Measurements from ENCODE around the gene PRRX2. TPM values are rescaled to one million over a fixed set of nuclear protein-coding genes. Genes with fewer than 3 reads are reported as not detected.

Gene PRRX2
- total and polyA plus RNA-seq, 2 of the 13 experiments (the other 11 are each of a cell fraction or from before 2014, with no cell fraction given), result 0.05 TPM; not detected in 1

GRCh38 chr9:129710169-129710453 lies 44.7 kb downstream of the PRRX2 start (continued):
- TF ChIP-seq ZHX2 (IDR thresholded peaks at IDR 0.05; ENCODE audit: low read depth) (no peak), ZHX2 (CRISPR knock-in tag; IDR thresholded peaks at IDR 0.05; ENCODE audit: borderline replicate concordance) (no peak), KLF12 (CRISPR knock-in tag; IDR thresholded peaks at IDR 0.05; ENCODE audit: borderline replicate concordance) (no peak), ZSCAN30 (CRISPR knock-in tag; IDR thresholded peaks at IDR 0.05) (no peak), ZNF225 (CRISPR knock-in tag; IDR thresholded peaks at IDR 0.05) (no peak), TEAD2 (CRISPR knock-in tag; IDR thresholded peaks at IDR 0.05) (no peak)

- Histone ChIP-seq H2AFZ (ENCODE audit: low read length) (no peak overlapping the region), H3K4me3 (replicated peaks in 1 of 3; ENCODE audit: insufficient read depth in 1 of 3, low read depth in 2 of 3, low read length in 3 of 3) (no peak overlapping the region), H3K4me1 (ENCODE audit: insufficient read depth, low read length) (no peaks in the 10 kb centered on the region), H3K27ac (ENCODE audit: extremely low read length, insufficient read depth, low read length) (no peak overlapping the region), H4K20me1 (ENCODE audit: insufficient read depth, low read length) (no peaks in the 10 kb centered on the region), H3K9me3 (ENCODE audit: low read length) (no peaks in the 10 kb centered on the region), H3K27me3 (ENCODE audit: control insufficient read depth in 1 of 2, insufficient read depth in 2 of 2, low read length in 2 of 2) (peaks cover 6 to 50% of the 10 kb centered on the region in 2 experiments; a peak in 4 of 5 replicates), H3K36me3 (replicated peaks in 1 of 2; ENCODE audit: control insufficient read depth in 1 of 2, insufficient read depth in 2 of 2, low read length in 2 of 2) (no peaks in the 10 kb centered on the region), H3K4me2 (ENCODE audit: low read depth, low read length) (no peak overlapping the region), H3K79me2 (ENCODE audit: insufficient read depth, low read length) (no peaks in the 10 kb centered on the region), H3K9ac (ENCODE audit: insufficient read depth, low read depth, low read length) (no peak overlapping the region)
- CTCF ChIA-PET (ENCODE audit: low intra/inter-chr PET ratio, low total read pairs), result no interaction called here
- no peak for ATAC-seq
- BruUV-seq (replicated peaks), result no TSS peak
- no peak for FAIRE-seq
- in situ Hi-C loops (cut with HindIII; ENCODE audit: extremely low pct_ligation_motif_present, low pct_unique_long_range_greater_than_20kb), result no loop called here
- WGBS (ENCODE audit: low lambda C conversion rate), result 42% methylated on average over 17 of the region's 26 CpGs
- intact Hi-C loops (cut with micrococcal nuclease; ENCODE audit: unreplicated experiment), result no loop called here
- POLR2A ChIA-PET, result no interaction called here
- no peak for DNase-seq (ENCODE audit: low spot score)
- TF ChIP-seq FOXO4 (CRISPR knock-in tag; conservative IDR thresholded peaks at IDR 0.05) (no peak), ZNF326 (CRISPR knock-in tag; IDR thresholded peaks at IDR 0.05; ENCODE audit: borderline replicate concordance) (no peak), SNAI1 (CRISPR knock-in tag; IDR thresholded peaks at IDR 0.05; ENCODE audit: borderline replicate concordance) (no peak), ZSCAN20 (CRISPR knock-in tag; IDR thresholded peaks at IDR 0.05; ENCODE audit: borderline replicate concordance) (no peak), ZNF598 (CRISPR knock-in tag; IDR thresholded peaks at IDR 0.05; ENCODE audit: borderline replicate concordance) (no peak), ZNF549 (CRISPR knock-in tag; IDR thresholded peaks at IDR 0.05) (no peak), NFKBIZ (CRISPR knock-in tag; IDR thresholded peaks at IDR 0.05) (no peak), SP4 (CRISPR knock-in tag; IDR thresholded peaks at IDR 0.05) (no peak)
- TF ChIP-seq, protein P1, sequence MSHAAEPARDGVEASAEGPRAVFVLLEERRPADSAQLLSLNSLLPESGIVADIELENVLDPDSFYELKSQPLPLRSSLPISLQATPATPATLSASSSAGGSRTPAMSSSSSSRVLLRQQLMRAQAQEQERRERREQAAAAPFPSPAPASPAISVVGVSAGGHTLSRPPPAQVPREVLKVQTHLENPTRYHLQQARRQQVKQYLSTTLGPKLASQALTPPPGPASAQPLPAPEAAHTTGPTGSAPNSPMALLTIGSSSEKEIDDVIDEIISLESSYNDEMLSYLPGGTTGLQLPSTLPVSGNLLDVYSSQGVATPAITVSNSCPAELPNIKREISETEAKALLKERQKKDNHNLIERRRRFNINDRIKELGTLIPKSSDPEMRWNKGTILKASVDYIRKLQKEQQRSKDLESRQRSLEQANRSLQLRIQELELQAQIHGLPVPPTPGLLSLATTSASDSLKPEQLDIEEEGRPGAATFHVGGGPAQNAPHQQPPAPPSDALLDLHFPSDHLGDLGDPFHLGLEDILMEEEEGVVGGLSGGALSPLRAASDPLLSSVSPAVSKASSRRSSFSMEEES (CRISPR knock-in tag; IDR thresholded peaks at IDR 0.05), result no peak
Measured at GRCh38 chr9:129712634-129713401, 47.4 kb downstream of the PRRX2 start.

Measured in HepG2 (cell line).